Measurements from ENCODE around the gene EEFSEC. TPM values are rescaled to one million over a fixed set of nuclear protein-coding genes. Genes with fewer than 3 reads are reported as not detected.

EEFSEC gene
- polyA plus RNA-seq, 1 donor from 2014 or later = 4.6 TPM

DNA sequence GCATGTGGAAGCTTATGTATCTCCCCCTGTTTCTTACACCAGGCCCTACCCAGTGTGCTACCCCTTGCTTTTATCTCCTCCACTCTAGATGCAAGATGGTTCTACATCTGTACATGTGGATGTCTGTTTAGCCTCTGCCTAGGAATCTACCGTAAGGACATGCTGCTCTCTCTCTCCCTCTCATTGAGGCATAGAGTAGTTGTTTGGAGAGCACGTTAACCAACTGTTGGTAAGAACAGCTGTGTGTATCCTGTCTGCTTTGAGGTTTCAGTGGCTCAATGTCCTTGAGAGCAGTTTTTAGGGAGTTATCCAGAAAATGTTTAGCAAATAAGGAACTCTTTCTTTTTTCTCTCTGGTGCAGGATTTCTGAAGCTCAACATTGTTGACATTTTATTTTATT, 160.7 kb downstream of the EEFSEC start:
- H3K4me2 ChIP-seq (ENCODE audit: low read length) = no peak overlapping the region
- no peaks in the 10 kb centered on the region for H3F3A ChIP-seq (ENCODE audit: insufficient read depth, low read length, poor library complexity, severe bottlenecking)
- H3K9me2 ChIP-seq (ENCODE audit: insufficient read depth, low read length) = no peaks in the 10 kb centered on the region
- no peaks in the 10 kb centered on the region for H3K9me3 ChIP-seq (ENCODE audit: low read length)
- H3K27me3 ChIP-seq (ENCODE audit: insufficient read depth, low read depth, low read length) = no peaks in the 10 kb centered on the region
- no peaks in the 10 kb centered on the region for H4K20me1 ChIP-seq (ENCODE audit: insufficient read depth)
- no peak overlapping the region for H3K4me3 ChIP-seq (ENCODE audit: low read length)
- TF ChIP-seq MXI1 (conservative IDR thresholded peaks at IDR 0.05; ENCODE audit: poor library complexity, severe bottlenecking) = no peak
- TF ChIP-seq POLR2AphosphoS5 (IDR thresholded peaks at IDR 0.05) = no peak
- TF ChIP-seq, protein P1, sequence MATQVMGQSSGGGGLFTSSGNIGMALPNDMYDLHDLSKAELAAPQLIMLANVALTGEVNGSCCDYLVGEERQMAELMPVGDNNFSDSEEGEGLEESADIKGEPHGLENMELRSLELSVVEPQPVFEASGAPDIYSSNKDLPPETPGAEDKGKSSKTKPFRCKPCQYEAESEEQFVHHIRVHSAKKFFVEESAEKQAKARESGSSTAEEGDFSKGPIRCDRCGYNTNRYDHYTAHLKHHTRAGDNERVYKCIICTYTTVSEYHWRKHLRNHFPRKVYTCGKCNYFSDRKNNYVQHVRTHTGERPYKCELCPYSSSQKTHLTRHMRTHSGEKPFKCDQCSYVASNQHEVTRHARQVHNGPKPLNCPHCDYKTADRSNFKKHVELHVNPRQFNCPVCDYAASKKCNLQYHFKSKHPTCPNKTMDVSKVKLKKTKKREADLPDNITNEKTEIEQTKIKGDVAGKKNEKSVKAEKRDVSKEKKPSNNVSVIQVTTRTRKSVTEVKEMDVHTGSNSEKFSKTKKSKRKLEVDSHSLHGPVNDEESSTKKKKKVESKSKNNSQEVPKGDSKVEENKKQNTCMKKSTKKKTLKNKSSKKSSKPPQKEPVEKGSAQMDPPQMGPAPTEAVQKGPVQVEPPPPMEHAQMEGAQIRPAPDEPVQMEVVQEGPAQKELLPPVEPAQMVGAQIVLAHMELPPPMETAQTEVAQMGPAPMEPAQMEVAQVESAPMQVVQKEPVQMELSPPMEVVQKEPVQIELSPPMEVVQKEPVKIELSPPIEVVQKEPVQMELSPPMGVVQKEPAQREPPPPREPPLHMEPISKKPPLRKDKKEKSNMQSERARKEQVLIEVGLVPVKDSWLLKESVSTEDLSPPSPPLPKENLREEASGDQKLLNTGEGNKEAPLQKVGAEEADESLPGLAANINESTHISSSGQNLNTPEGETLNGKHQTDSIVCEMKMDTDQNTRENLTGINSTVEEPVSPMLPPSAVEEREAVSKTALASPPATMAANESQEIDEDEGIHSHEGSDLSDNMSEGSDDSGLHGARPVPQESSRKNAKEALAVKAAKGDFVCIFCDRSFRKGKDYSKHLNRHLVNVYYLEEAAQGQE (IDR thresholded peaks at IDR 0.05; ENCODE audit: borderline replicate concordance) = no peak
- H3K9ac ChIP-seq (ENCODE audit: low read length) = no peak overlapping the region
- no peak overlapping the region for H2AFZ ChIP-seq (ENCODE audit: low read depth, low read length)
- H3K36me3 ChIP-seq (ENCODE audit: insufficient read depth, low read length) = no peaks in the 10 kb centered on the region
- no peak overlapping the region for H3K27ac ChIP-seq (ENCODE audit: low read length)
- H3K79me2 ChIP-seq (replicated peaks; ENCODE audit: insufficient read depth, low read length) = no peaks in the 10 kb centered on the region

DNA sequence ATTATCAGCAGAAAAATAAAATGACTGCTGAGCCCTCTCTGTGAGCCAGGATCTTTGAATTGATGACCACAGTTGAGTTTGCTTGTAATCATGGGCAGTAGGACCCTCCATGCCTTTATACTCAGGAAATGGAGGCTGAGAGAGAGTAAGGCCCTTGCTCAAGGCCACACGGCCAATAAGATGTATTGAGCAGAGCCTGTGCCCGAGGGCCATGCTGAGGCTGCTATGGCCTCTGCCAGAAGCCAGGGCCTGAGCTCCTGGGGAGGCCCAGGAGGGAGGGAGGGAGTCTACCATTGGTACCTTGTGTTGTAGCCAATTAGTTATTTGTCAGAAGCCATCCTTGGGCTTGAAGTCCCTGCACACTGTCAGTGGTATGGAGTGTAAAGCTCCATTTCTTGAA, 162.0 kb downstream of the EEFSEC start:
- Histone ChIP-seq H3K27me3 (ENCODE audit: insufficient read depth, low read depth, low read length) (no peaks in the 10 kb centered on the region), H3K27ac (ENCODE audit: low read length) (no peak overlapping the region), H3F3A (ENCODE audit: insufficient read depth, low read length, poor library complexity, severe bottlenecking) (no peaks in the 10 kb centered on the region), H3K79me2 (replicated peaks; ENCODE audit: insufficient read depth, low read length) (no peaks in the 10 kb centered on the region), H3K9me3 (ENCODE audit: low read length) (no peaks in the 10 kb centered on the region), H2AFZ (ENCODE audit: low read depth, low read length) (no peak overlapping the region), H3K4me3 (ENCODE audit: low read length) (no peak overlapping the region), H3K36me3 (ENCODE audit: insufficient read depth, low read length) (no peaks in the 10 kb centered on the region), H4K20me1 (ENCODE audit: insufficient read depth) (no peaks in the 10 kb centered on the region), H3K9me2 (ENCODE audit: insufficient read depth, low read length) (no peaks in the 10 kb centered on the region), H3K4me2 (ENCODE audit: low read length) (no peak overlapping the region), H3K9ac (ENCODE audit: low read length) (no peak overlapping the region)
- TF ChIP-seq SMC3 (conservative IDR thresholded peaks at IDR 0.05; ENCODE audit: poor library complexity) (no peak), EP300 (conservative IDR thresholded peaks at IDR 0.05; ENCODE audit: poor library complexity, severe bottlenecking) (no peak)

GRCh38 chr3:128316481-128316891, 163.2 kb downstream of the EEFSEC start:
- Histone ChIP-seq H3K4me2 (ENCODE audit: low read length) (no peak overlapping the region), H3K27ac (ENCODE audit: low read length) (no peak overlapping the region)

More at GRCh38 chr3:128316481-128316891, 163.2 kb downstream of the EEFSEC start:
- no peak overlapping the region for H2AFZ ChIP-seq (ENCODE audit: low read depth, low read length)
- TF ChIP-seq EP300 (conservative IDR thresholded peaks at IDR 0.05; ENCODE audit: poor library complexity, severe bottlenecking) = no peak
- TF ChIP-seq MXI1 (conservative IDR thresholded peaks at IDR 0.05; ENCODE audit: poor library complexity, severe bottlenecking) = no peak
- no peak for TF ChIP-seq EZH2 (IDR thresholded peaks at IDR 0.05; ENCODE audit: borderline replicate concordance, insufficient read depth, low read length, poor library complexity, severe bottlenecking)
- TF ChIP-seq TAF1 (IDR thresholded peaks at IDR 0.05; ENCODE audit: low read depth) = no peak
- no peak for TF ChIP-seq RAD21 (conservative IDR thresholded peaks at IDR 0.05)
- no peak for TF ChIP-seq SMC3 (conservative IDR thresholded peaks at IDR 0.05; ENCODE audit: poor library complexity)
- no peaks in the 10 kb centered on the region for H3K27me3 ChIP-seq (ENCODE audit: insufficient read depth, low read depth, low read length)
- H3K9me2 ChIP-seq (ENCODE audit: insufficient read depth, low read length) = no peaks in the 10 kb centered on the region
- H4K20me1 ChIP-seq (ENCODE audit: insufficient read depth) = no peaks in the 10 kb centered on the region
- H3K79me2 ChIP-seq (replicated peaks; ENCODE audit: insufficient read depth, low read length) = no peaks in the 10 kb centered on the region
- no peaks in the 10 kb centered on the region for H3K9me3 ChIP-seq (ENCODE audit: low read length)
- no peaks in the 10 kb centered on the region for H3F3A ChIP-seq (ENCODE audit: insufficient read depth, low read length, poor library complexity, severe bottlenecking)
- H3K36me3 ChIP-seq (ENCODE audit: insufficient read depth, low read length) = no peaks in the 10 kb centered on the region
- no peak overlapping the region for H3K4me3 ChIP-seq (ENCODE audit: low read length)
- H3K9ac ChIP-seq (ENCODE audit: low read length) = no peak overlapping the region

Measured in neural cell (in vitro differentiated cells).